ENCODE data around the gene BSND.

- no peak for TF ChIP-seq ZNF423 (CRISPR knock-in tag; IDR thresholded peaks at IDR 0.05)
- no peak for TF ChIP-seq FOXP4 (CRISPR knock-in tag; IDR thresholded peaks at IDR 0.05)
- no peak for TF ChIP-seq CTCF (IDR thresholded peaks at IDR 0.05)
- TF ChIP-seq MYBL2 (CRISPR knock-in tag; IDR thresholded peaks at IDR 0.05), result no peak
- TF ChIP-seq NFYB (CRISPR knock-in tag; conservative IDR thresholded peaks at IDR 0.05; ENCODE audit: low read depth), result no peak
- no peak for TF ChIP-seq ZNF671 (CRISPR knock-in tag; IDR thresholded peaks at IDR 0.05)
These were observed 60.8 kb downstream of the BSND start for GRCh38 chr1:55059302-55060132.
